ENCODE measurements around the gene THOP1. TPM values are rescaled to one million over a fixed set of nuclear protein-coding genes. Genes with fewer than 3 reads are reported as not detected.

The THOP1 gene
- total RNA-seq, 1 experiment from 2014 or later = 207 TPM

GRCh38 chr19:2762783-2763496, 22.4 kb upstream of the THOP1 start:
- DNase-seq (ENCODE audit: low read depth) = no peak

- DNase-seq (ENCODE audit: low read depth) = no peak
Observed at GRCh38 chr19:2763687-2764086, 21.6 kb upstream of the THOP1 start.

GRCh38 chr19:2764945-2765344, 20.4 kb upstream of the THOP1 start:
- no peak for DNase-seq (ENCODE audit: low read depth)

- DNase-seq (ENCODE audit: low read depth) = no peak
Observed at GRCh38 chr19:2765376-2765775, 19.9 kb upstream of the THOP1 start.

- no peak for DNase-seq (ENCODE audit: low read depth)
Observed at GRCh38 chr19:2766594-2767372, 18.5 kb upstream of the THOP1 start.

GRCh38 chr19:2767688-2768087, 17.6 kb upstream of the THOP1 start:
- no peak for DNase-seq (ENCODE audit: low read depth)

GRCh38 chr19:2768365-2769132, 16.8 kb upstream of the THOP1 start:
- DNase-seq (ENCODE audit: low read depth) = no peak

GRCh38 chr19:2769218-2769617, 16.1 kb upstream of the THOP1 start:
- no peak for DNase-seq (ENCODE audit: low read depth)

GRCh38 chr19:2770055-2771013, 15.0 kb upstream of the THOP1 start:
- no peak for DNase-seq (ENCODE audit: low read depth)

- peak; percentile 53 for DNase-seq (ENCODE audit: low read depth)
Observed at GRCh38 chr19:2771786-2772674, 13.3 kb upstream of the THOP1 start.

GRCh38 chr19:2774083-2774679, 11.1 kb upstream of the THOP1 start:
- DNase-seq (ENCODE audit: low read depth) = no peak

- no peak for DNase-seq (ENCODE audit: low read depth)
Observed at GRCh38 chr19:2774953-2775555, 10.2 kb upstream of the THOP1 start.

- peak; percentile 85 for DNase-seq (ENCODE audit: low read depth)
Observed at GRCh38 chr19:2775556-2776430, 9.5 kb upstream of the THOP1 start.

- DNase-seq (ENCODE audit: low read depth) = no peak
Observed at GRCh38 chr19:2777952-2778683, 7.2 kb upstream of the THOP1 start.

- DNase-seq (ENCODE audit: low read depth) = no peak
Observed at GRCh38 chr19:2779121-2779740, 6.1 kb upstream of the THOP1 start.

- no peak for DNase-seq (ENCODE audit: low read depth)
Observed at GRCh38 chr19:2780284-2780683, 5.0 kb upstream of the THOP1 start.

- no peak for DNase-seq (ENCODE audit: low read depth)
Observed at GRCh38 chr19:2782329-2782935, 2.9 kb upstream of the THOP1 start.

Data from LHCN-M2 (cell line).